Measurements from ENCODE around the gene PHC2.
"Not testable (repeated sequence)": the region's sequence is repeated elsewhere in the genome, so short reads cannot be mapped to it uniquely, and the experiment has no call there.

PHC2 gene

GRCh38 chr1:33297911-33298622 is 132.8 kb downstream of the PHC2 start:
- no peak for DNase-seq (ENCODE audit: low read depth in 1 of 2, low spot score in 1 of 2)

GRCh38 chr1:33296824-33297223 is 134.1 kb downstream of the PHC2 start:
- no peak for DNase-seq (ENCODE audit: low read depth in 1 of 2, low spot score in 1 of 2)

GRCh38 chr1:33296082-33296458 is 134.8 kb downstream of the PHC2 start:
- DNase-seq (ENCODE audit: low read depth in 1 of 2, low spot score in 1 of 2) = no peak

GRCh38 chr1:33295450-33296081 is 135.3 kb downstream of the PHC2 start:
- DNase-seq (ENCODE audit: low read depth in 1 of 2, low spot score in 1 of 2) = peak; percentile 82 to 89

- no peak for DNase-seq (ENCODE audit: low read depth in 1 of 2, low spot score in 1 of 2)
Measured at GRCh38 chr1:33295023-33295422, 135.9 kb downstream of the PHC2 start.

GRCh38 chr1:33294071-33295010 is 136.6 kb downstream of the PHC2 start:
- DNase-seq (ENCODE audit: low read depth in 1 of 2, low spot score in 1 of 2) = no peak

GRCh38 chr1:33292726-33293340 is 138.1 kb downstream of the PHC2 start:
- DNase-seq (ENCODE audit: low read depth in 1 of 2, low spot score in 1 of 2) = no peak

GRCh38 chr1:33290615-33291014 is 140.3 kb downstream of the PHC2 start:
- not testable (repeated sequence) for DNase-seq (ENCODE audit: low read depth in 1 of 2, low spot score in 1 of 2)

- DNase-seq (ENCODE audit: low read depth in 1 of 2, low spot score in 1 of 2) = no peak
Measured at GRCh38 chr1:33289858-33290154, 141.1 kb downstream of the PHC2 start.

GRCh38 chr1:33288976-33289857 is 141.7 kb downstream of the PHC2 start:
- no peak for DNase-seq (ENCODE audit: low read depth in 1 of 2, low spot score in 1 of 2)

GRCh38 chr1:33287317-33287716 is 143.6 kb downstream of the PHC2 start:
- no peak for DNase-seq (ENCODE audit: low read depth in 1 of 2, low spot score in 1 of 2)

- no peak for DNase-seq (ENCODE audit: low read depth in 1 of 2, low spot score in 1 of 2)
Measured at GRCh38 chr1:33286451-33287185, 144.3 kb downstream of the PHC2 start.

GRCh38 chr1:33284049-33284448 is 146.8 kb downstream of the PHC2 start:
- DNase-seq (ENCODE audit: low read depth in 1 of 2, low spot score in 1 of 2) = no peak

GRCh38 chr1:33282791-33283190 is 148.1 kb downstream of the PHC2 start:
- DNase-seq (ENCODE audit: low read depth in 1 of 2, low spot score in 1 of 2) = no peak

- DNase-seq (ENCODE audit: low read depth in 1 of 2, low spot score in 1 of 2) = no peak
Measured at GRCh38 chr1:33281554-33282303, 149.2 kb downstream of the PHC2 start.

- DNase-seq (ENCODE audit: low read depth in 1 of 2, low spot score in 1 of 2) = no peak
Measured at GRCh38 chr1:33280091-33280661, 150.7 kb downstream of the PHC2 start.

GRCh38 chr1:33277488-33278084 is 153.3 kb downstream of the PHC2 start:
- DNase-seq (ENCODE audit: low read depth in 1 of 2, low spot score in 1 of 2) = no peak

GRCh38 chr1:33276573-33277298 is 154.2 kb downstream of the PHC2 start:
- no peak for DNase-seq (ENCODE audit: low read depth in 1 of 2, low spot score in 1 of 2)
